Medulla oblongata (tissue), 1 donor: ENCODE results near the gene MYOC.
"Not testable (repeated sequence)": the region's sequence is repeated elsewhere in the genome, so short reads cannot be mapped to it uniquely, and the experiment has no call there.

Experiments used
- DNase-seq: peaks from one replicate; pipeline ENCODE4 v3.0.0-alpha.2; 2015; ENCODE audit errors: extremely low spot score

MYOC gene

DNA sequence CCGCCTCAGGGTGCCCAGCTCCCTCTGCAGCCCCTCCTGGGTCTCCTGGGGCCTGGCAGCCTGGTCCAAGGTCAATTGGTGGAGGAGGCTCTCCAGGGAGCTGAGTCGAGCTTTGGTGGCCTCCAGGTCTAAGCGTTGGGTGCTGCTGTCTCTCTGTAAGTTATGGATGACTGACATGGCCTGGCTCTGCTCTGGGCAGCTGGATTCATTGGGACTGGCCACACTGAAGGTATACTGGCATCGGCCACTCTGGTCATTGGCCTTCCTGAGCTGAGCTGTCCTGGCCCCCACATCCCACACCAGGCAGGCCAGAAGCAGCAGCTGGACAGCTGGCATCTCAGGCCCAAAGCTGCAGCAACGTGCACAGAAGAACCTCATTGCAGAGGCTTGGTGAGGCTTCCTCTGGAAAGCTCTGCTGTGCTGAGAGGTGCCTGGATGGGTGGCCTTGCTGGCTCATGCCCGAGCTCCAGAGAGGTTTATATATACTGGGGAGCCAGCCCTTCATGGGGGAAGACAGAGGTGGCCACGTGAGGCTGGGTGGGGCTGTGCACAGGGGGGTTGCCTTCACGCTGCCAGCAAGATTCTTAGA lies at the start of gene MYOC:
Gene MYOC (minus strand): TSS at position 455 of the 589 bp plus-strand sequence. CDS start 77 bp downstream, at position 378.
- DNase-seq: no peak

DNA sequence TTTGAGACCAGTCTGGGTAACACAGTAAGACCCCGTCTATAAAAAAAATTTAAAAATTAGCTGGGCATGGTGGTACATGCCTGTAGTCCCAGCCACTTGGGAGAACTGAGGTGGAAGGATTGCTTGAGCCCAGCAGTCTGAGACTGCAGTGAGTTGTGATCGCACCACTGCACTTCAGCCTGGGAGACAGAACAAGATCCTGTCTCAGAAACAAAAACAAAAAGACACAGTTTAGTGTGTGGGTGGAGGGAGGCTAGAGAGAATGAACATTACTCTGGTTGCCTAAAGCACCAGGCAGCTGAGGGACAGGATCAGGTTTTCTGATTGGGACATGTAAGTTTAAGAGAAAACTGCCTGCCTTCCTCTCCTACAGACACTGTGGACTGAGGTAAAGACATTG lies 47.0 kb upstream of the MYOC start:
- peak; percentile 20 for DNase-seq

- DNase-seq: not testable (repeated sequence)
Measured at GRCh38 chr1:171695772-171696171, 43.3 kb upstream of the MYOC start.

DNA sequence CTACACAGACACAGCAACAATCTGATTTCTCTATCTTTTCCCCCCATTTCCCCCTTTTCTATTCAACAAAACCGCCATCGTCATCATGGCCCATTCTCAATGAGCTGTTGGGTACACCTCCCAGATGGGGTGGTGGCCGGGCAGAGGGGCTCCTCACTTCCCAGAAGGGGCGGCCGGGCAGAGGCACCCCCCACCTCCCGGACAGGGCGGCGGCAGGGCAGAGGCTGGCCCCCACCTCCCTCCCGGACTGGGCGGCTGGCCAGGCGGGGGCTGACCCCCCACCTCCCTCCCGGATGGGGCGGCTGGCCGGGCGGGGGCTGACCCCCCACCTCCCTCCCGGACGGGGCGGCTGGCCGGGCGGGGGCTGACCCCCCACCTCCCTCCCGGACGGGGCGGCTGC lies 41.1 kb upstream of the MYOC start:
- DNase-seq: not testable (repeated sequence)

DNA sequence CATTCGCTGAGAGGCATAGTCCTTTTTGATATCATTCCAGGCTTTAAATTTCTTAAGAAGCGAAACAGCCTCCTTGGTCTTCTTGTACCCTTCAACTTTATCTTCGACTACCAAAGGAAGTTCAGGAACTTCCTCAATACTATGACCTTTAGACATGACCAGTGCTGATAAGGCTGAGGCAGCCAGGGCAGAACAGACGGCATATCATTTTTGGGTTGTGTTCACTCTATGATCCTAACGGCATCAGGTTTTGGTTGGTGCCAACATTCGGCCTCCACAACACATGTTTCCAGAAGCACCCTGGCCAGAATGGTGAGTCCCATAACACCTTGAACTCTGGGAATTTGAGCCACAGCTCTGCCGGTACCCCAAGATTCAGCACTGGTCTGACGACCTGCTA lies 31.4 kb upstream of the MYOC start:
- DNase-seq: no peak

DNA sequence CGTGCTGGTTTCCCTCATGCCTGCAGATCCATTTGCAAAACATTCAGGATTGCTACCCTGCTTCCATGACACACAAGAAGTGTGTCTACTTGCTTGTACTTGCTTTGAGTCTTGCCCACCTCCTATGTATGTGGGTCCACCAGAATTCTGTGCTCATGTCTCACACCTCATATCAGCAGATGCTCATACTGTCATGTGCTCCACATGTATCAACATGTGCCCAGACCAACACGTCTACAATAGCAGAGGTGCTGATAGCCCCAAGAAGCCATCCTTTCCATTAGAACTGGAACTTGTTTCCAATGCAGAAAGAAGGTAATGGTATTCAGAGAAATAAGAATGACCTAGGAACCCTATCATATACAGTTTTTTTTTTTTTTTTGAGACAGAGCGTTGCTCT lies 27.9 kb upstream of the MYOC start:
- no peak for DNase-seq

DNA sequence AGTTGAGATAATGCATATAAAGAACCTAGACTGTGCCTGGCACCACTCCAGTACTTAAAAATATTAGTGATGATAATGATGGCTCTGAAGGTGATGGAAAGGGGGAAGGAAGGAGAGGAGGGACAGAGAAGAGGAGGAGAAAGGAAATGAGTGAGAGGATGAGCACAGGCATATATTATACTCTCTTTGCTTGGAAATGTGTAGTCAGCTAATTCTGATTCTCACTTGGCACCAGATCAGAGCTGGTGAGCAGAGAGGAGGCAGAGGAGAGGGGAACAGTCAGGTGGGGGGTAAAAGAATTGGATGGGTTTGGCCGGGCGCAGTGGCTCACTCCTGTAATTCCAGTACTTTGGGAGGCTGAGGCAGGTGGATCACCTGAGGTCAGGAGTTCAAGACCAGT lies 24.3 kb upstream of the MYOC start:
- DNase-seq: no peak

DNA sequence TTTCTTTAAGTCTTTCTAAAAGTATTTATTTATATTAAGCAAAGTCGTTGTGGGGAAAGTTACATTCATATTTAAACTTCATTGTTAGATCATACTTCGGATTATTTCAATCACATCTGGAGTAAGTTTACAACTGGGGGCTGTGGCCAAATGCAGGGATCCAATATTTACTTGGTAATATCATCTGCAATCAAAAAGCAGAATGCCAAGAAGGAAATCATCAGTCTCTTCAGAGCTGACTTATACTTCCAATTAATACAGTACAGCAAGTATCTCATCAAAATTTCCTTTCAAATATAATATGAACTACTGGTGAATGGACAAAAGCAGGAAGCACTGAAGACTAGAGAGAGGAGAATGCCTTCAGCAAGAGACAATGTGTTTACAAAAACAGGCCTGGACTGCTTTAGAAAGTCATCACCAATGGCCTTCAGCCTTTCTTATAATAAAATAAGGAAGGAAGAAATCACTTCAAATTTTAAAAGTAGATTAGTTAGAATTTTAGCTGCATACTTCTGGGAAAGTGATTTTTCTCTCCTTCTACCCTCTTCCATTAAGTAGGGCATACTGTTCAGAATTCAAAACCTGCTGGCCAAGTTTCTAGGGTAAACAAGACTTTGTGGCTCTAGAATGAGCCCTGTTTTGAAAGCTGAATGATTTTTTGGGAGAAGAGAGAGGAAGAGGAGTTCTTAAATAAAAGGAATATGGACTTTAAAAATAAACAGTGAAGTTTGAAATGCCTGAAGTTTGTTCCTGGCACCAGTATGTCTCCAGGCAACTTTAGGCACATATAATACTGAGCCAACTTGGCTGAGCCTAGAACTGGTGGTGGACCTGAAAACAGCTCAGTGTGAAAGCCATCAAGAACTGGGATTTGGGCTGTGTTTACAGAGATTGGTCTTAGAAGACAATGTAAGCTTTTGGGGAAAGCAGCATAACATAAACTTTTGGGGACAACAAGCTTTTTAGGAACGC lies 22.2 kb upstream of the MYOC start:
- peak; percentile 48 for DNase-seq

GRCh38 chr1:171670739-171671138 lies 18.3 kb upstream of the MYOC start:
- DNase-seq: no peak

GRCh38 chr1:171668372-171668771 lies 15.9 kb upstream of the MYOC start:
- DNase-seq: no peak

DNA sequence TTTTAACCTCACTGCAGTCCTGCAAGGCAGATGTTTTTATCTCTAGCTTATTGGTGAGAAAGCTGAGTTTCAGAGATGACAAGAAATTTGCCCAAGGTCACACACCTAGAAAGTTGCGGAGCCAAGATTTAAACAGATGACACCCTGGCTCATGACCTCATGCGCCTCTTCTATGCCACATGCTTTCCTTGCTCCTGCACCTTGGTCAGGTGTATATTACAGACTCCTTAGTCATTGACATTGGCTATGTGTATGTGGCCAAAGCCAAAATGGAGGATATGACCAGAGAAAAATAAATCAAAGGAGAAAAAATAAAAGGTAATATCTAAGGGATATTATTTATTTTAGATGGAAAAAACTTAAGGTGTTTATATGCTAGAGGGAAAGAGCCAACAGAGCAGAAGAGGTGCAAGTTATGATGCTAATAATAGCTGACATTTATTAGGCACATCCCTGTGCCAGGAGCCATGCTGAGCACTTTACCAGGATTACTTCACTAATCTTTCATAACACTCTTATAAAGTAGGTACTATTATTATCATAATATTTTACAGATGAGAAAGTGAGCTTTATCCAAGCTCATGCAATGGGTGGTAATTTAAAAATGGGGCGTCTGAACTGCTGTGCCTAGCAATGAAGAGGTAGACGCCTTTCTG lies 13.8 kb upstream of the MYOC start:
- no peak for DNase-seq

GRCh38 chr1:171664976-171665375 lies 12.5 kb upstream of the MYOC start:
- DNase-seq: no peak

- DNase-seq: no peak
Measured at GRCh38 chr1:171663854-171664575, 11.5 kb upstream of the MYOC start.

GRCh38 chr1:171663036-171663853 lies 10.8 kb upstream of the MYOC start:
- DNase-seq: peak; percentile 24

- no peak for DNase-seq
Measured at GRCh38 chr1:171661076-171661650, 8.7 kb upstream of the MYOC start.

GRCh38 chr1:171656206-171656605 lies 3.7 kb upstream of the MYOC start:
- not testable (repeated sequence) for DNase-seq

GRCh38 chr1:171655746-171656116 lies 3.2 kb upstream of the MYOC start:
- no peak for DNase-seq

DNA sequence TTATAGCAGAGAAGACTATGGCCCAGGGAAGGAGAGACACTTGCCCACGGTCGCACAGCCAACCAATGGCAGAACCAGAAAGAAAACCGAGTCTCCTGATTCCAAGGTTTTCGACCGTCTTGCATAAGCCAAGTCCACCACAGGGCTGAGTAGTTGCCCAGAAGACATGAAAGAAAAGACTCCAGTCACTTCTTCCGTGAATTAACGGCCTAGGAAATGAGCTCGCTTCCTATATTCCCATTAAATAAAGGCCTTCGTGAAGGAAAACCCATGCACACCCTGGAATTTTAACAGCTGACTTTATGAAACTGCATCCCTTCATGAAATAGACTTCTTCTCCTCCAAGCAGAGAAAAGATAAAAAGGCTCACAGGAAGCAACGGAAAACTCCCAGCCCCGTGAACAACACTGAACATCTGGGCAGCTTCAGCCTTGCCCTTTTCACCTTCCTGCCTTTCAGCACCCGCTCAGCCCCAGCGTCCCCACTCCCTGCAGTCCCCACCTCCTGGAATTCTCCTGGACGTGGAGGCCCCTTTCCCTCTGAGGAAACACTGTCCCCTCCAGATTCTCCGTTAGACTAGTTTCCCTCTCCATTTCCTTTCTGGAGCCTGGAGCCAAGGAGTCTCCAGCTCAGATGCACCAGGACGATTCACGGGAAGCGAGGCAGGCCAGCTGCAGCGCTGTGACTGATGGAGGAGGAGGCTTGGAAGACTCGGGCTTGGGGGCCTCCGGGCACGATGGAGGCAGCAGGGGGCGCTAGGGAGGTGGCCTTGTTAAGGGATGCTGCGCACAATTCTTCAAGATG lies 2.7 kb upstream of the MYOC start:
- peak; percentile 45 for DNase-seq

- DNase-seq: peak; percentile 22
Measured at GRCh38 chr1:171654201-171654941, 1.9 kb upstream of the MYOC start.
